Panc1 (cell line): ENCODE measurements around the gene DMBT1.

Experiments
- CTCF ChIP-seq: fragments of 450-650 bp; IDR thresholded peaks from 2 replicates; pipeline ENCODE4 v1.5.1; 2017; ENCODE audit warnings: mild to moderate bottlenecking
- POLR2AphosphoS5 ChIP-seq: IDR thresholded peaks from 2 replicates; pipeline ENCODE4 v1.6.1; 2012; ENCODE audit warnings: mild to moderate bottlenecking, low read depth, low read length, moderate library complexity
- SIN3A ChIP-seq: IDR thresholded peaks from 2 replicates; pipeline ENCODE4 v1.6.1; 2012; ENCODE audit warnings: low read depth, mild to moderate bottlenecking, low read length, moderate library complexity, borderline replicate concordance; ENCODE audit not compliant: insufficient read depth
- TCF7L2 ChIP-seq: IDR thresholded peaks from 2 replicates; pipeline ENCODE4 v1.6.1; 2011; ENCODE audit warnings: mild to moderate bottlenecking, low read depth, low read length, inconsistent platforms

DNA sequence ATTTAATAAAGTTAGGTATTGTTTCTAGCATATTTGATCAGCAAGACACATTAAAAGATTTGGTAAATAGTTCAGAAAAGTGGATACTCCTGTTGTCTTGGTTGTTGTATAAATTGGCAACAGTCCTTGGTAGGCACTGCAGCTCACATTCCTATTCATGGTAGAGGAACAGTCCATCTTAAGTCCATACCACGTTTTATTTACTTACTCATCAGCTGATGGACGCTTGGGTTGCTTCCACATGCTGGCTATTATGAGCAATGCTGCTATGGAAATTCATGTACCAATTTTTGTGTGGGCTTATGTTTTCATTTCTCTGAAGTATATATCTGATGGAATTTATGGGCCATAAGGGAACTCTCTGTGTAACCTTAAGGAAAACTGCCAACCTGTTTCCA, 95.8 kb downstream of the DMBT1 start:
- TF ChIP-seq POLR2AphosphoS5 (no peak), CTCF (no peak), SIN3A (no peak), TCF7L2 (no peak)
